Panc1 (cell line): ENCODE data around the gene HAO1. TPM values are rescaled to one million over a fixed set of nuclear protein-coding genes. Genes with fewer than 3 reads are reported as not detected.

Experiments used
- ATAC-seq: fragments of 200-7000 bp; cut with Tn5 transposase; 2 replicates; pipeline ENCODE4 v1.9.1; 2020; ENCODE audit warnings: mild to moderate bottlenecking, moderate library complexity
- BruUV-seq: library from RNA; stranded (reverse); fragments of 400-500 nt; replicated peaks from 2 replicates; lab custom pipeline; 2021; lab: Mats Ljungman, UMichigan
- CTCF ChIA-PET: fragments of 300-600 bp; sonication (Branson Sonifier 250); formaldehyde crosslinking; loops from one replicate; lab custom pipeline; 2022; ENCODE audit warnings: antibody characterized with exemption; lab: Charles Lee
- POLR2A ChIA-PET: fragments of 300-600 bp; sonication (Branson Sonifier 250); formaldehyde crosslinking; loops from one replicate; lab custom pipeline; 2022; ENCODE audit warnings: antibody characterized with exemption; lab: Charles Lee
- DNase-seq: peaks from one replicate; pipeline ENCODE4 v3.0.0-alpha.2; 2010; ENCODE audit warnings: low read depth, low spot score
- H3K27ac ChIP-seq: 2 replicates; pipeline ENCODE4 v1.5.1; 2011; ENCODE audit warnings: mild to moderate bottlenecking, low read length, inconsistent platforms
- H3K27me3 ChIP-seq: fragments of 200-500 bp; sonication (Bioruptor generic); 2 replicates; pipeline ENCODE4 v1.6.0; 2014; ENCODE audit warnings: low read length, inconsistent platforms; ENCODE audit not compliant: control insufficient read depth, insufficient read depth
- H3K36me3 ChIP-seq: fragments of 200-500 bp; sonication (Bioruptor generic); 2 replicates; pipeline ENCODE4 v1.5.1; 2014; ENCODE audit warnings: inconsistent platforms, mild to moderate bottlenecking, low read length, moderate library complexity; ENCODE audit not compliant: control insufficient read depth, insufficient read depth
- H3K4me1 ChIP-seq: 2 replicates; pipeline ENCODE4 v1.5.1; 2011; ENCODE audit warnings: inconsistent platforms, mild to moderate bottlenecking, low read length, moderate library complexity; ENCODE audit not compliant: control insufficient read depth, insufficient read depth
- H3K4me3 ChIP-seq, 2 experiments: 2 replicates each; pipeline ENCODE4 v1.5.1; 2011 to 2012; ENCODE audit warnings: low read depth in 2 of 2, low read length in 2 of 2, mild to moderate bottlenecking in 2 of 2, inconsistent platforms in 1 of 2, moderate library complexity in 1 of 2
- H3K9me3 ChIP-seq: fragments of 200-500 bp; sonication (Bioruptor generic); 2 replicates; pipeline ENCODE4 v1.5.1; 2014; ENCODE audit warnings: low read depth, mild to moderate bottlenecking, inconsistent platforms, low read length, moderate library complexity; ENCODE audit not compliant: control insufficient read depth, insufficient read depth
- CTCF ChIP-seq: fragments of 450-650 bp; IDR thresholded peaks from 2 replicates; pipeline ENCODE4 v1.5.1; 2017; ENCODE audit warnings: mild to moderate bottlenecking
- POLR2AphosphoS5 ChIP-seq: IDR thresholded peaks from 2 replicates; pipeline ENCODE4 v1.6.1; 2012; ENCODE audit warnings: mild to moderate bottlenecking, low read depth, low read length, moderate library complexity
- REST ChIP-seq, 2 experiments: IDR thresholded peaks; 2 replicates each; pipeline ENCODE4 v1.6.1; 2011 to 2012; ENCODE audit warnings: low read depth in 2 of 2, control low read depth in 1 of 2, low read length in 1 of 2, mild to moderate bottlenecking in 1 of 2, moderate library complexity in 1 of 2; ENCODE audit not compliant: insufficient read depth in 1 of 2
- SIN3A ChIP-seq: IDR thresholded peaks from 2 replicates; pipeline ENCODE4 v1.6.1; 2012; ENCODE audit warnings: low read depth, mild to moderate bottlenecking, low read length, moderate library complexity, borderline replicate concordance; ENCODE audit not compliant: insufficient read depth
- TCF7L2 ChIP-seq: IDR thresholded peaks from 2 replicates; pipeline ENCODE4 v1.6.1; 2011; ENCODE audit warnings: mild to moderate bottlenecking, low read depth, low read length, inconsistent platforms
- in situ Hi-C: cut with HindIII; loops from 2 replicates; pipeline ENCODE4 v1.10.0; 2016; ENCODE audit warnings: low sequenced_read_pairs, low pct_unique_long_range_greater_than_20kb
- intact Hi-C: fragments of 100-400 bp; cut with micrococcal nuclease; formaldehyde crosslinking; loops from one replicate; pipeline ENCODE4 v1.10.0; 2022; ENCODE audit not compliant: unreplicated experiment
- total RNA-seq: library from RNA; stranded (reverse); gene quantifications from one replicate; pipeline ENCODE4 v1.2.1, GENCODE V29; 2021; ENCODE audit not compliant: unreplicated experiment

The HAO1 gene
- total RNA-seq, 1 experiment from 2014 or later: 0.13 TPM

GRCh38 chr20:7859356-7859802, 80.9 kb downstream of the HAO1 start:
- no peak for TF ChIP-seq POLR2AphosphoS5
- TF ChIP-seq CTCF: peak; percentile 66; the same call in 1 of the 2 replicates
- ChIA-PET CTCF (no interaction called here), POLR2A (no interaction called here)
- Histone ChIP-seq H3K9me3 (no peaks in the 10 kb centered on the region), H3K27me3 (no peaks in the 10 kb centered on the region), H3K4me3 (no peak overlapping the region), H3K36me3 (no peaks in the 10 kb centered on the region), H3K4me1 (no peaks in the 10 kb centered on the region), H3K27ac (no peak overlapping the region)
- in situ Hi-C loops (no loop called here), intact Hi-C loops (loop anchor here (2.0 to 10.0 kb wide), 3 partner anchors 482 to 1715 kb away; no protein-coding TSS in a partner anchor)
- DNase-seq (peak; percentile 43), ATAC-seq (peak; percentile 62; the same call in 1 of the 2 replicates)
- BruUV-seq: no TSS peak

GRCh38 chr20:7858734-7859250, 81.5 kb downstream of the HAO1 start:
- intact Hi-C loops (loop anchor here (2.0 to 10.0 kb wide), 3 partner anchors 481 to 1714 kb away; no protein-coding TSS in a partner anchor), in situ Hi-C loops (no loop called here)
- DNase-seq: no peak
- ChIA-PET POLR2A (no interaction called here), CTCF (no interaction called here)
- Histone ChIP-seq H3K27me3 (no peaks in the 10 kb centered on the region), H3K36me3 (no peaks in the 10 kb centered on the region), H3K27ac (no peak overlapping the region), H3K9me3 (no peaks in the 10 kb centered on the region), H3K4me1 (no peaks in the 10 kb centered on the region), H3K4me3 (no peak overlapping the region)
- no peak for ATAC-seq
- TF ChIP-seq POLR2AphosphoS5 (no peak), REST (IDR thresholded peaks at IDR 0.05; ENCODE audit: insufficient read depth in 1 of 2, low read depth in 2 of 2, low read length in 1 of 2) (no peak), SIN3A (no peak), TCF7L2 (no peak), CTCF (no peak)
- no TSS peak for BruUV-seq
